Activated CD4-positive, alpha-beta T cell treated with anti-CD3 and anti-CD28 coated beads, Interleukin-2, amount 10 ng/mL, durations not matched to agents 24 days and 14 days (primary cell): Measurements from ENCODE around the gene IPCEF1. TPM values are rescaled to one million over a fixed set of nuclear protein-coding genes. Genes with fewer than 3 reads are reported as not detected.

Experiments
- DNase-seq: peaks from one replicate; pipeline ENCODE4 v3.0.0; 2022
- H3K27ac Mint-ChIP-seq: one replicate; pipeline ENCODE4 v1.8.0; 2022; ENCODE audit warnings: mild to moderate bottlenecking, mixed read lengths
- H3K27me3 Mint-ChIP-seq: one replicate; pipeline ENCODE4 v1.8.0; 2022; ENCODE audit warnings: mixed read lengths
- H3K36me3 Mint-ChIP-seq: one replicate; pipeline ENCODE4 v1.8.0; 2022; ENCODE audit warnings: low read depth, mild to moderate bottlenecking, mixed read lengths
- H3K4me1 Mint-ChIP-seq: one replicate; pipeline ENCODE4 v1.8.0; 2021; ENCODE audit warnings: mixed read lengths
- H3K4me3 Mint-ChIP-seq: one replicate; pipeline ENCODE4 v1.8.0; 2022; ENCODE audit warnings: mild to moderate bottlenecking, moderate library complexity, mixed read lengths
- H3K9me3 Mint-ChIP-seq: one replicate; pipeline ENCODE4 v1.8.0; 2021; ENCODE audit warnings: mixed read lengths
- intact Hi-C: fragments of 100-400 bp; cut with micrococcal nuclease; formaldehyde crosslinking; loops from one replicate; pipeline ENCODE4 v1.15.1; 2023
- total RNA-seq: library from RNA; stranded (reverse); gene quantifications from 2 replicates; pipeline ENCODE4 v1.2.3, GENCODE V29; 2022

IPCEF1 gene, protein sequence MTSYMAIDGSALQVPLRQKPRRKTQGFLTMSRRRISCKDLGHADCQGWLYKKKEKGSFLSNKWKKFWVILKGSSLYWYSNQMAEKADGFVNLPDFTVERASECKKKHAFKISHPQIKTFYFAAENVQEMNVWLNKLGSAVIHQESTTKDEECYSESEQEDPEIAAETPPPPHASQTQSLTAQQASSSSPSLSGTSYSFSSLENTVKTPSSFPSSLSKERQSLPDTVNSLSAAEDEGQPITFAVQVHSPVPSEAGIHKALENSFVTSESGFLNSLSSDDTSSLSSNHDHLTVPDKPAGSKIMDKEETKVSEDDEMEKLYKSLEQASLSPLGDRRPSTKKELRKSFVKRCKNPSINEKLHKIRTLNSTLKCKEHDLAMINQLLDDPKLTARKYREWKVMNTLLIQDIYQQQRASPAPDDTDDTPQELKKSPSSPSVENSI
- total RNA-seq = 0.97 and 1.5 TPM in 2 replicates

- Mint-ChIP-seq H3K4me3 (no peak within 1 kb of the TSS), H3K27me3 (peaks cover 44% of the 10 kb centered on the region), H3K9me3 (peaks cover 12% of the 10 kb centered on the region), H3K4me1 (peaks cover 14% of the 10 kb centered on the region), H3K27ac (no peak within 1 kb of the TSS), H3K36me3 (no peaks in the 10 kb centered on the region)
- no peak for DNase-seq
- intact Hi-C loops = no loop called here
Observed at GRCh38 chr6:154356690-154357089, at the start of gene IPCEF1. TSS of gene IPCEF1 (minus strand) at chr6:154356803. CDS start at chr6:154265947, 90,856 bp downstream.

GRCh38 chr6:154406301-154406700 lies 49.7 kb upstream of the IPCEF1 start:
- H3K4me1 Mint-ChIP-seq = peaks cover 1% of the 10 kb centered on the region
- intact Hi-C loops = no loop called here
- H3K9me3 Mint-ChIP-seq = no peaks in the 10 kb centered on the region
- no peak overlapping the region for H3K27ac Mint-ChIP-seq
- H3K4me3 Mint-ChIP-seq = no peak overlapping the region
- no peaks in the 10 kb centered on the region for H3K36me3 Mint-ChIP-seq
- DNase-seq = no peak
- peaks cover 2% of the 10 kb centered on the region for H3K27me3 Mint-ChIP-seq

GRCh38 chr6:154404791-154405400 lies 48.3 kb upstream of the IPCEF1 start:
- intact Hi-C loops = no loop called here
- no peaks in the 10 kb centered on the region for H3K36me3 Mint-ChIP-seq
- no peaks in the 10 kb centered on the region for H3K4me1 Mint-ChIP-seq
- no peak overlapping the region for H3K27ac Mint-ChIP-seq
- H3K9me3 Mint-ChIP-seq = no peaks in the 10 kb centered on the region
- no peak overlapping the region for H3K4me3 Mint-ChIP-seq
- peaks cover 2% of the 10 kb centered on the region for H3K27me3 Mint-ChIP-seq
- no peak for DNase-seq

- no peaks in the 10 kb centered on the region for H3K36me3 Mint-ChIP-seq
- no peak overlapping the region for H3K27ac Mint-ChIP-seq
- no peaks in the 10 kb centered on the region for H3K4me1 Mint-ChIP-seq
- H3K9me3 Mint-ChIP-seq = no peaks in the 10 kb centered on the region
- H3K4me3 Mint-ChIP-seq = no peak overlapping the region
- intact Hi-C loops = no loop called here
- no peak for DNase-seq
- peaks cover 2% of the 10 kb centered on the region for H3K27me3 Mint-ChIP-seq
Observed at GRCh38 chr6:154403788-154404187, 47.2 kb upstream of the IPCEF1 start.

- Mint-ChIP-seq H3K4me3 (no peak overlapping the region), H3K9me3 (no peaks in the 10 kb centered on the region), H3K36me3 (no peaks in the 10 kb centered on the region), H3K4me1 (no peaks in the 10 kb centered on the region), H3K27ac (no peak overlapping the region), H3K27me3 (peaks cover 2% of the 10 kb centered on the region)
- DNase-seq = no peak
- intact Hi-C loops = no loop called here
Observed at GRCh38 chr6:154402081-154402780, 45.6 kb upstream of the IPCEF1 start.

- Mint-ChIP-seq H3K36me3 (no peaks in the 10 kb centered on the region), H3K27ac (no peak overlapping the region), H3K4me3 (no peak overlapping the region)
Observed at GRCh38 chr6:154399097-154399496, 42.5 kb upstream of the IPCEF1 start.

GRCh38 chr6:154397491-154398195 lies 41.0 kb upstream of the IPCEF1 start:
- H3K27me3 Mint-ChIP-seq = no peaks in the 10 kb centered on the region
- H3K27ac Mint-ChIP-seq = no peak overlapping the region
- H3K4me3 Mint-ChIP-seq = no peak overlapping the region
- no peaks in the 10 kb centered on the region for H3K9me3 Mint-ChIP-seq
- intact Hi-C loops = no loop called here
- no peaks in the 10 kb centered on the region for H3K36me3 Mint-ChIP-seq
- H3K4me1 Mint-ChIP-seq = no peaks in the 10 kb centered on the region
- no peak for DNase-seq

More at GRCh38 chr6:154399097-154399496, 42.5 kb upstream of the IPCEF1 start:
- DNase-seq = no peak
- Mint-ChIP-seq H3K9me3 (no peaks in the 10 kb centered on the region), H3K4me1 (no peaks in the 10 kb centered on the region), H3K27me3 (no peaks in the 10 kb centered on the region)
- intact Hi-C loops = no loop called here

DNA sequence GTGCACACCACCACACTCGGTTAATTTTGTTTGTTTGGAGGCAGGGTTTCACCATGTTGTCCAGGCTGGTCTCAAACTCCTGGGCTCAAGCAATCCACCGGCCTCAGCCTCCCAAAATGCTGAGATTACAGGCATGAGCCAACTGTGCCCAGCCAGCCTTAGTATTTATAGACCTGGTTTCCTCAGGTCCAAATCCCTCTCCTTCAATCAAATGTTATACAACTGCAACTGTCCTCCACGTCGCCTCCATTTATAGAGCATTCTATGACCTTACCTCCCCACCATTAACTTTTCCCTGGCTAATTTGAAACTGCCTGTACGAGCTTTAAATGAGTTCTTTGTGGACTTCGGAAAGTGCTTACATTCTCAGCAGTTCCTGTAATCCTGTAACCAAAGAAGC lies 39.3 kb upstream of the IPCEF1 start:
- intact Hi-C loops = no loop called here
- Mint-ChIP-seq H3K9me3 (no peaks in the 10 kb centered on the region), H3K27me3 (no peaks in the 10 kb centered on the region), H3K4me3 (no peak overlapping the region), H3K27ac (no peak overlapping the region), H3K36me3 (no peaks in the 10 kb centered on the region), H3K4me1 (no peaks in the 10 kb centered on the region)
- no peak for DNase-seq

DNA sequence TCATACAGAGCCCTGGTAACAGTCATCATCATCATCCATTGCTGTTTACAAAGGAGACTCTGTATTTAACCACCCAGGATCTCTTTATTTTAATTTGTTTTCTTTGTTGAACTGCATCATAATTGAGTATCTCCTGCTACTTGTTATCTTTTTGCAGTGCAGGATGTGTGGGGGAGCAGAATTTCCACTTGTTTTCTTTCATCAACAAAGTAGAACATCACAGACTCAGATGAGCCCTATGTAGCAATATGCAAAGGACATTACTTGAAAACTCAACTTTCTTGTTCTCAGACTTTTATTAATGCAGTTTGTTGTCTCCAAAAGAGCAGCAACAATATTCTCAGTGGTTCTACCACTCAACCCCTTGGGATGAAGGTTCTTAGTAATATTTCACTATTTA lies 38.7 kb upstream of the IPCEF1 start:
- Mint-ChIP-seq H3K27ac (no peak overlapping the region), H3K27me3 (no peaks in the 10 kb centered on the region), H3K4me3 (no peak overlapping the region), H3K9me3 (no peaks in the 10 kb centered on the region), H3K36me3 (no peaks in the 10 kb centered on the region), H3K4me1 (no peaks in the 10 kb centered on the region)
- DNase-seq = no peak
- intact Hi-C loops = no loop called here

DNA sequence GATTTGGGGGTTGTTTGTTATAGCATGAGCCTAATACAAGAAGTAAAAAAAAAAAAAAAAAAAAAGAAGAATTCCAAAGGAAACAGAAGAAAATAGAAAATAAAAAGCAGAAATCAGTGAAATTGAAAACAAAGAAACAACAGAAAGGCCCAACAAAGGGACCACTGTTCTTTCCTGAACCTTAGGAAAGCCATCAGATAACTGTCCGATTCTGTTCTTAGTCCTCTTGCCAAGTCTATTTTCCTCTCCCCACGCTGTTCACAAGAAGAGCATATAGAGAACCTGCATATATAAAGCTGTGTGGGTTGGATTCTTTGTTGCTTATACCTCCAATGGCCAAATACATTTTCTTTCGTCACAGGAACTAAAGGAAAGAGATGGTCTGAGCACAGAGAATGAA lies 38.0 kb upstream of the IPCEF1 start:
- Mint-ChIP-seq H3K9me3 (no peaks in the 10 kb centered on the region), H3K27ac (no peak overlapping the region), H3K4me3 (no peak overlapping the region), H3K4me1 (no peaks in the 10 kb centered on the region), H3K36me3 (no peaks in the 10 kb centered on the region), H3K27me3 (no peaks in the 10 kb centered on the region)
- DNase-seq = no peak
- intact Hi-C loops = no loop called here

GRCh38 chr6:154390034-154390433 lies 33.4 kb upstream of the IPCEF1 start:
- Mint-ChIP-seq H3K9me3 (no peaks in the 10 kb centered on the region), H3K27me3 (peaks cover 10% of the 10 kb centered on the region), H3K4me3 (no peak overlapping the region), H3K4me1 (no peaks in the 10 kb centered on the region), H3K27ac (no peak overlapping the region), H3K36me3 (no peaks in the 10 kb centered on the region)
- intact Hi-C loops = no loop called here
- no peak for DNase-seq

DNA sequence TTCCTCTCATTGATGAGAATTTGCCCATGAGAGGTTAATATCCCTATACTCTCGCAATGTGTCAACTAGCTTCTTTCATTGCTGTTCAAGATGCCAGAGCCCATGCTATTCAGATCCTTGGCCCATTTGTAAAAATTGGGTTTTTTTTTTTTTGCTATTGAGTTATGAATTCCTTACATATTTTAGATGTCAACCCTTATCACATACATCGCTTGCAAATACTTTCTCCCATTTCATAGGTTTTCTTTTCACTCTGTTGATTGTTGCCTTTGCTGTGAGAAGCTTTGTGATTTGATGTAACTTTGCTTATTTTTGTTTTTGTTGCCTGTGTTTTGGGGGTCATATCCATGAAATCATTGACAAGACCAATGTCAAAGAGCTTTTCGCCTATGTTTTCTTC lies 32.2 kb upstream of the IPCEF1 start:
- no peak overlapping the region for H3K4me3 Mint-ChIP-seq
- no peak overlapping the region for H3K27ac Mint-ChIP-seq
- no peaks in the 10 kb centered on the region for H3K36me3 Mint-ChIP-seq
- DNase-seq = no peak
- no peaks in the 10 kb centered on the region for H3K4me1 Mint-ChIP-seq
- H3K9me3 Mint-ChIP-seq = no peaks in the 10 kb centered on the region
- H3K27me3 Mint-ChIP-seq = peaks cover 10% of the 10 kb centered on the region
- intact Hi-C loops = no loop called here

- intact Hi-C loops = no loop called here
- H3K36me3 Mint-ChIP-seq = no peaks in the 10 kb centered on the region
- no peak overlapping the region for H3K27ac Mint-ChIP-seq
- H3K4me3 Mint-ChIP-seq = no peak overlapping the region
- H3K4me1 Mint-ChIP-seq = no peaks in the 10 kb centered on the region
- H3K9me3 Mint-ChIP-seq = no peaks in the 10 kb centered on the region
- H3K27me3 Mint-ChIP-seq = peaks cover 10% of the 10 kb centered on the region
- DNase-seq = no peak
Observed at GRCh38 chr6:154386848-154387717, 30.5 kb upstream of the IPCEF1 start.
